Ishikawa (cell line): ENCODE measurements around the gene LGI4.

Experiments
- EGR1 ChIP-seq: IDR thresholded peaks from 2 replicates; pipeline ENCODE4 v1.6.1; 2012
- EP300 ChIP-seq: IDR thresholded peaks from 2 replicates; pipeline ENCODE4 v1.6.1; 2012; ENCODE audit warnings: borderline replicate concordance
- YY1 ChIP-seq: IDR thresholded peaks from 2 replicates; pipeline ENCODE4 v1.6.1; 2012; ENCODE audit warnings: low read depth

DNA sequence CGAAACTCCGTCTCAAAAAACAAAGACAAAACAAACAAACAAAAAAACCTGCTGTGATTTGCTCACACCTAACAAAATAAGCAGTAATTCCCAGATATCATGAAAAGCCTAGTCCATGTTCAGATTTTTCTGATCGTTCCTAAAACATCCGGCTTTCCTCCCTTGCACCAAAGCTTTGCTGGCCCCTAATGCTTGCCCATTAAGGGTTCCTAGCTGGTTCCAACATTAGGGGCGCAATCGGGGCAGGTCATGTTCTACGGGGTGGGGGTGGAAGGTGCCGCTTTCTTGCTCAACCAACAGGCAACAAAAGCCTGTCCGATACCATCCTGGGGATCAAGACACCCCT lies 44.7 kb downstream of the LGI4 start:
- TF ChIP-seq YY1 = no peak
- no peak for TF ChIP-seq EGR1
- TF ChIP-seq EP300 = no peak
